ENCODE data around the gene CPSF3.
A peak's percentile ranks its signal among the peaks of the same experiment; 100 is the strongest.

CPSF3 gene

DNA sequence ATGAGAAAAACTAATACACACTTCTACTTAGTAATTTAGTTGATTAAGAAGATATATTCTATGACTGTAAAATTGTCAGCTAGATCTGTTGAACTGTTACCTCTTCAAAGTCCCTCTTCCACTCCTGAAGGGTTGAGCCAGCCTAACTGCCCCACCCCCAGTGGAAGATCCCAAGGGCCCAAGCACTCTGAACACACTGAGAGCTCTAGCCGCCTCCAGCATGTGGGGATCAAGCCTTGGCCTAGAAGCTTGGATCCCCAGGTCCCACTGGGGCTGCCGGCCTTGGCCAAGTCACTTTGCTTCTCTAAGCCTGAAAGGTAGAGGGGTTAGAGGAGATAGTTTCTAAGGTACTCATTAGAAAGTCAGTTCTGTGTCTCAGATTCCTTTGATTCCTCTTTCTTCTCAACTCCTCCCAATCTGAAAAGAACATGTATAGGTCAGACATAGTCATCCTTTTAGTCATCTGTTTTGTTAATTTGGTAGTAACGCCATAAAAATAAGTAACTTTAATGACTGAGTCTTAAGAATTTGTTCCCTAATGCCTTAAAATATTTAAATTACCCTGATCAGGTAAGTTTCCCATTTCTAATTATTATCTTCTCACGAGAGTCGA lies 5.6 kb downstream of the CPSF3 start:
- no peaks in the 10 kb centered on the region for H3K27me3 Mint-ChIP-seq
- H3K9me3 Mint-ChIP-seq: no peaks in the 10 kb centered on the region
- H3K4me1 Mint-ChIP-seq: peaks cover 11% of the 10 kb centered on the region
- H3K4me3 Mint-ChIP-seq: no peak overlapping the region
- H3K27ac Mint-ChIP-seq: peak overlapping the region; percentile 48
- H3K36me3 Mint-ChIP-seq: peaks cover 30% of the 10 kb centered on the region

- Mint-ChIP-seq H3K4me3 (no peak overlapping the region), H3K4me1 (peaks cover 11% of the 10 kb centered on the region), H3K9me3 (no peaks in the 10 kb centered on the region), H3K27me3 (no peaks in the 10 kb centered on the region), H3K27ac (no peak overlapping the region), H3K36me3 (peaks cover 30% of the 10 kb centered on the region)
Observed at GRCh38 chr2:9430316-9431293, 7.2 kb downstream of the CPSF3 start.

DNA sequence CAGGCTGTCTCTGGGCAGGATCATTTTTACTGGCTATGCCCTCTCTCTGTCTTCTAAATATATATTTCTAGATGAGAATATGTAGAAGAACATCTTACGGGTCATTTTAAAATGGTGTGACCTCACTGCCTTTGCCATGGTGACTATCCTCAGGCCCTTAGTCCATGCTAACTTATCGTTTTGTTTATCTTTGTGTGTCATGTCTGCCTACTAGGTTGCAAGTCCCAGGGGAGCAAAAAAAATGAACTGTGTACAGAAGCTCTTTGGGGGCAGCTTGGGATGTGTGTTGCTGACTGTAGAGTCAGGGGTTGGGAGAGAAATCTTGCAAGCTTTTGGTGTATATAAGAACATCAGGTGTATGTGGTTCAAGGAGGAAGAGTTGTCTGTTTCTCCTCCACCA lies 11.0 kb downstream of the CPSF3 start:
- H3K4me3 Mint-ChIP-seq: no peak overlapping the region
- H3K36me3 Mint-ChIP-seq: peaks cover 35% of the 10 kb centered on the region
- no peaks in the 10 kb centered on the region for H3K9me3 Mint-ChIP-seq
- H3K4me1 Mint-ChIP-seq: peaks cover 8% of the 10 kb centered on the region
- H3K27ac Mint-ChIP-seq: no peak overlapping the region
- no peaks in the 10 kb centered on the region for H3K27me3 Mint-ChIP-seq

DNA sequence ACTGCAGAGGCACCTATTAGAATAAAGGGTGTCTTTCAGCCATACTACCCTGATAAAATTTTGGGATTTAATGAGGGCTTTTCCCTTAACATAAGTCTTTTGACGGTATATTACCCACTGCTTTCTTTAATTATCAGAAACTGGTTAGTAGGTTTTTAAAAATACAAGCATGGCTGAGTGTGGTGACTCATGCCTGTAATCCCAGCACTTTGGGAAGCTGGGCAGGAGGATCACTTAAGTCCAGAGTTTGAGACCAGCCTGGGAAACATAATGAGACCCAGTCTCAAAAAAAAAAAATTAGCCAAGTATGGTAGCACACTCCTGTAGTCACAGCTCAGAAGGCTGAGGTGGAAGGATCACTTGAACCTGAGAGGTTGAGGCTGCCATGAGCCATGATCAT lies 16.1 kb downstream of the CPSF3 start:
- Mint-ChIP-seq H3K9me3 (no peaks in the 10 kb centered on the region), H3K4me3 (no peak overlapping the region), H3K27me3 (no peaks in the 10 kb centered on the region), H3K36me3 (peaks cover 24% of the 10 kb centered on the region), H3K27ac (no peak overlapping the region), H3K4me1 (no peaks in the 10 kb centered on the region)

DNA sequence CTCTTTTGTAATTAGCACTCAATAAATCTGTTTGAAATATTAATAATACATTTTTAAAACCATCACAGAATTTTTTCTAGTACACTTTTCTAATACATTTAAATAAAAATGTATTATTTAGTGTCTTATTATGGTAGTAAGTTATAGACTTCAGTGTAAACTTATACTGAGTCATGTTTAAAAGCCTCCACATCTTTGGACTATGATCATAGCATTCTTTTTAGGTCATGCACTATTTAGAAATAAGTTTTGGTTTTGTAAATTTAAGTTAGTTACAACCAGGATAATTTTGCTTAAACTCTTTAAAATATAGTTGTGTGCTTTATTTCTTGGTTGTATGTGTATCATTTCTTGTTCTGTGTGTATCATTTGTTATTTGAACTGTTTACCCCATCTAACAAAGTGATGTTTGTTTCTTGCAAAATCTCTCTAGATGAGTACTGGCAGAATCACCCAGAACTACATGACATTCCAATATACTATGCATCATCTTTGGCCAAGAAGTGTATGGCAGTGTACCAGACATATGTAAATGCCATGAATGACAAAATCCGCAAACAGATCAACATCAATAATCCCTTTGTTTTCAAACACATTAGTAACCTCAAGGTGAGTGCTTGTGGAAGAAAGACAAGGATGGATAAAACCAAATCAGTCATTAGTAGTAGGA lies 16.7 kb downstream of the CPSF3 start:
- H3K27me3 Mint-ChIP-seq: no peaks in the 10 kb centered on the region
- H3K27ac Mint-ChIP-seq: no peak overlapping the region
- H3K36me3 Mint-ChIP-seq: peaks cover 26% of the 10 kb centered on the region
- H3K9me3 Mint-ChIP-seq: no peaks in the 10 kb centered on the region
- H3K4me1 Mint-ChIP-seq: no peaks in the 10 kb centered on the region
- no peak overlapping the region for H3K4me3 Mint-ChIP-seq

GRCh38 chr2:9441556-9441955 lies 18.1 kb downstream of the CPSF3 start:
- Mint-ChIP-seq H3K4me3 (no peak overlapping the region), H3K4me1 (no peaks in the 10 kb centered on the region), H3K27ac (no peak overlapping the region), H3K9me3 (no peaks in the 10 kb centered on the region), H3K36me3 (peaks cover 24% of the 10 kb centered on the region), H3K27me3 (no peaks in the 10 kb centered on the region)

DNA sequence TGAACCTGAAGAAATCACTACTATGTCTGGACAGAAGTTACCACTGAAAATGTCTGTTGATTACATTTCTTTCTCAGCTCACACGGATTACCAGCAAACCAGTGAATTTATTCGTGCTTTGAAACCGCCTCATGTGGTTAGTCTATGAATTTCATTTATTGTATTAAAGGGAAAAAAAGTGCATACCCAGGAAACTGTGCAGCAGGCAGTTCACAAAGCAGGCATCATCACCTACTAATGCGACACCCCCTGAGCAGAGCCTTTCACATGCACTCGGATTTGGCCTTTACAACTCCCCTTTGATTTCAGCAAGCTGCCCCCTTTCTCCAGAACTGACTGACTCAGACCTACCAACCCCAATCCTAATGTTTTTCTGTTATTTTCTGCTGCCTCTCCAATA lies 20.1 kb downstream of the CPSF3 start:
- Mint-ChIP-seq H3K36me3 (peaks cover 18% of the 10 kb centered on the region), H3K27me3 (no peaks in the 10 kb centered on the region), H3K4me3 (no peak overlapping the region), H3K27ac (no peak overlapping the region), H3K4me1 (no peaks in the 10 kb centered on the region), H3K9me3 (no peaks in the 10 kb centered on the region)

- H3K36me3 Mint-ChIP-seq: peaks cover 17% of the 10 kb centered on the region
- no peaks in the 10 kb centered on the region for H3K4me1 Mint-ChIP-seq
- no peaks in the 10 kb centered on the region for H3K27me3 Mint-ChIP-seq
- no peak overlapping the region for H3K27ac Mint-ChIP-seq
- H3K4me3 Mint-ChIP-seq: no peak overlapping the region
- no peaks in the 10 kb centered on the region for H3K9me3 Mint-ChIP-seq
Observed at GRCh38 chr2:9445089-9445488, 21.6 kb downstream of the CPSF3 start.

DNA sequence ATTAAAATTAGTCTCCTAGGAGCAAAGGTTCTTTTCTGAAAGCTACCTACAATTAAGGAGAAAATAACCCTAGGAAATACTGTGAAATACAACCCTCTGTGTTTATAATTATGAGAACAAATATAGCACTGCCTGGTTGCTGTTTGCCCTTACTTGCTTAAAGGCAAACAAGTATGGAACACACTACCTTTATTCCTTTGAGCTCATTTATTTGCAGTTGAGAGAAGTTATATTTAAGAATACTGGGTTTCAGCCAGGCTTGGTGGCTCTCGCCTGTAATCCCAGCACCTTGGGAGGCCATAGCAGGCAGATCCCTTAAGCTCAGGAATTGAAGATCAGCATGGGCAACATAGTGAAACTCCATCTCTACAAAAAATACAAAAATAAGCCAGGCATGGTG lies 27.8 kb downstream of the CPSF3 start:
- H3K27me3 Mint-ChIP-seq: no peaks in the 10 kb centered on the region
- no peaks in the 10 kb centered on the region for H3K9me3 Mint-ChIP-seq
- H3K36me3 Mint-ChIP-seq: peaks cover 10% of the 10 kb centered on the region
- H3K27ac Mint-ChIP-seq: no peak overlapping the region
- no peaks in the 10 kb centered on the region for H3K4me1 Mint-ChIP-seq
- no peak overlapping the region for H3K4me3 Mint-ChIP-seq

GRCh38 chr2:9460441-9461017 lies 37.1 kb downstream of the CPSF3 start:
- H3K36me3 Mint-ChIP-seq: peaks cover 12% of the 10 kb centered on the region

GRCh38 chr2:9461079-9461478 lies 37.6 kb downstream of the CPSF3 start:
- Mint-ChIP-seq H3K4me3 (no peak overlapping the region), H3K27ac (no peak overlapping the region), H3K27me3 (no peaks in the 10 kb centered on the region), H3K4me1 (no peaks in the 10 kb centered on the region), H3K36me3 (peaks cover 12% of the 10 kb centered on the region), H3K9me3 (no peaks in the 10 kb centered on the region)

More at GRCh38 chr2:9460441-9461017, 37.1 kb downstream of the CPSF3 start:
- no peak overlapping the region for H3K4me3 Mint-ChIP-seq
- H3K27ac Mint-ChIP-seq: no peak overlapping the region
- no peaks in the 10 kb centered on the region for H3K9me3 Mint-ChIP-seq
- no peaks in the 10 kb centered on the region for H3K27me3 Mint-ChIP-seq
- no peaks in the 10 kb centered on the region for H3K4me1 Mint-ChIP-seq

GRCh38 chr2:9462313-9462712 lies 38.9 kb downstream of the CPSF3 start:
- Mint-ChIP-seq H3K4me1 (no peaks in the 10 kb centered on the region), H3K36me3 (peaks cover 10% of the 10 kb centered on the region), H3K9me3 (no peaks in the 10 kb centered on the region), H3K27ac (no peak overlapping the region), H3K4me3 (no peak overlapping the region), H3K27me3 (no peaks in the 10 kb centered on the region)

DNA sequence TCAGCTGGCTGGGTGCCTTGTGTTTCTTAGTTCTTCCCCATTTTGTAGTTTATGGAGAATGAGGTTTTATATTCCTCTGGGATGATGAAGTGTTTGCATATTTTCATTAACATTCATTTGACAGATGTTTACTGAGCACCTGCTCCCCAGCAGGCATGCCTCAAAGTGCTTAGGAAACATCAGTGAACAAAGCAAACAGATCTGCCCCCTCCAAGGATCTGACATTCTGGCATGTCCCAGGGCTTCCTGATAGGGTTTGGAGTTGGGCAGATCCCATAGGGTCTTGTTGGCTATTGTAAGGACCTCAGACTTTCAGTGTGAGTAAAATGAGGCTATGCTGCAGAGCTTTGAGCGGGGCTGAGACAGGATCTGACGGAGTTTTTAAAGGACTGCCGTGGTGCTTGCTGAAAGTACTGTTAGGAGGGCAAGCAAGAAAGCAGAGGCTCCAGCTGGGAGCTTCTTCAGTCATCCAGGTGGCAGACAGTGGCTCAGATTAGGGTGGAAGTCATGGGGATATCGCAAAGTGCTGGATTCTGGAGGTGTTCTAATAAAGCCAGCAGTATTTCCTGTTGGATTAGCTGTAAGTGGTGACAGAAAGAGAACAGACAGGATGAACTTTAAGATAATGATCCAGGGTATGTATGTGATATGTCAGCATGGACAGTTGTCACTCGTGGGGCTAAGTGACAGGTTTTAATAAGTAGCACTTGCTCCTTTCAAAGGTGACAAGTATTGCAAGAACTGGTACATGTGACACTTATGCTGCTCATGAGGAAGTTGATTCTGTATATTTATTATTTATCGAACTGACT lies 39.6 kb downstream of the CPSF3 start:
- no peaks in the 10 kb centered on the region for H3K27me3 Mint-ChIP-seq
- no peaks in the 10 kb centered on the region for H3K4me1 Mint-ChIP-seq
- H3K36me3 Mint-ChIP-seq: peaks cover 10% of the 10 kb centered on the region
- no peak overlapping the region for H3K4me3 Mint-ChIP-seq
- no peak overlapping the region for H3K27ac Mint-ChIP-seq
- no peaks in the 10 kb centered on the region for H3K9me3 Mint-ChIP-seq

GRCh38 chr2:9463698-9464034 lies 40.2 kb downstream of the CPSF3 start:
- H3K36me3 Mint-ChIP-seq: peaks cover 10% of the 10 kb centered on the region
- no peaks in the 10 kb centered on the region for H3K27me3 Mint-ChIP-seq
- H3K4me1 Mint-ChIP-seq: no peaks in the 10 kb centered on the region
- H3K27ac Mint-ChIP-seq: no peak overlapping the region
- no peak overlapping the region for H3K4me3 Mint-ChIP-seq
- H3K9me3 Mint-ChIP-seq: no peaks in the 10 kb centered on the region

- H3K4me3 Mint-ChIP-seq: no peak overlapping the region
- H3K4me1 Mint-ChIP-seq: no peaks in the 10 kb centered on the region
- peaks cover 8% of the 10 kb centered on the region for H3K36me3 Mint-ChIP-seq
- no peaks in the 10 kb centered on the region for H3K9me3 Mint-ChIP-seq
- no peak overlapping the region for H3K27ac Mint-ChIP-seq
- no peaks in the 10 kb centered on the region for H3K27me3 Mint-ChIP-seq
Observed at GRCh38 chr2:9465170-9465569, 41.7 kb downstream of the CPSF3 start.
